Measurements from ENCODE around the gene FRS3.

Gene FRS3

DNA sequence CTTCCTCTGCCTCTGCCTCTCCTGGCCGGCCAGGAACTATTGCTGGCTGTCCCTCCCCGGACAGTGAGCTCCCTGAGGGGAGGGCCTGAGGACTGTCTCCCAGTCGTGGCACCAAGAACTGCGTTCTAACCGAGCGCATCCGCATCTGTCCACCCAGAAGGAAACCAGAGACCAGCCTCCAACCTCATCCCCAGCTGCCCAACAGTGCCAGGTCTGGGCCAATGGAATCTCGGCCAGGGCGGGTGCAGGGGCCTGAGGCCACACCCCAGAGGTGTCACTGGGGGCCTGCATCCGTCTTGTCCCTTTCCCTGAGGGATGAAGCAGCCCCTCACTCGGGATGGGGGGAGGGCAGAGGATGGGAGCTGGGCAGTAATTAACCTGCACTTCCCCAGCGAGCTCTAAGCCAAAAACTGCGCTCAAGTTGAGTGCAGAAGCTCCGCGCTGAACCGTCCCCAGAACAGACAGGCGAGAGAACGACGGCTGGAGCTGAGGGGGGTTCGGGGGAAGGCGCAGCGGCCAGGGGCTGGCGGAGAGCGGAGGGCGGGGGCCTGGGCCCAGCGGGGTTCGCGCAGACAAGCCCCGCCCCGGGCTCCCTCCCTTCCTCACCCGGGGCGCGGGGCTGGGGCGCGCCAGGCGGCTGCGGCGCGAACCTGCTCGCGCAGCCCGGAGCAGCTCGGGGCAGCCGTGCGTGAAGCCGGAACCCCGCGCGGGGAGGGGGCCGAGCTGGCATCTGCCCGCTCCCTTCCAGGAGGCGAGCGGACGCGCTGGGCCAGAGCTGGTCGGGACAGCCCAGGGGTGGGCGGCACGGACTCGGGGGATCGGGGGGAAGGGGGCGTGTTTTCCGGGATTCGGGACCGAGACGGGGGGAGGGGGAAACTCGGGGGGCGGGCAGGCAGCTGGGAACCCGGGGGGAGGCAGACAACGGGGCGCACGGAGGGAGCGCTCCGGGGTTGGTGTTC, 45.7 kb downstream of the FRS3 start (continued):
- TF ChIP-seq ZNF510 (tag by site-specific recombination; IDR thresholded peaks at IDR 0.05; ENCODE audit: insufficient replicate concordance) (no peak), HOXD13 (CRISPR knock-in tag; IDR thresholded peaks at IDR 0.05; ENCODE audit: borderline replicate concordance) (no peak), ZNF610 (tag by site-specific recombination; IDR thresholded peaks at IDR 0.05; ENCODE audit: borderline replicate concordance) (no peak), ZNF292 (tag by site-specific recombination; IDR thresholded peaks at IDR 0.05; ENCODE audit: borderline replicate concordance, low read depth) (no peak), ZNF324 (tag by site-specific recombination; IDR thresholded peaks at IDR 0.05) (no peak), ZNF221 (tag by site-specific recombination; IDR thresholded peaks at IDR 0.05; ENCODE audit: borderline replicate concordance) (no peak), ZNF174 (tag by site-specific recombination; IDR thresholded peaks at IDR 0.05) (no peak), MEIS1 (CRISPR knock-in tag; IDR thresholded peaks at IDR 0.05; ENCODE audit: borderline replicate concordance) (no peak), ZNF366 (tag by site-specific recombination; conservative IDR thresholded peaks at IDR 0.05) (peak; percentile 61; the same call in 1 of the 2 replicates), ZNF747 (tag by site-specific recombination; IDR thresholded peaks at IDR 0.05) (no peak), ZXDB (tag by site-specific recombination; IDR thresholded peaks at IDR 0.05) (peak; percentile 63), KLF9 (tag by site-specific recombination; IDR thresholded peaks at IDR 0.05; ENCODE audit: low read depth) (no peak), IKZF3 (tag by site-specific recombination; IDR thresholded peaks at IDR 0.05) (no peak), ZBTB8A (tag by site-specific recombination; IDR thresholded peaks at IDR 0.05) (peak; percentile 57), ZNF473 (tag by site-specific recombination; IDR thresholded peaks at IDR 0.05) (no peak), REST (tag by site-specific recombination; IDR thresholded peaks at IDR 0.05) (no peak), ZNF48 (tag by site-specific recombination; IDR thresholded peaks at IDR 0.05) (no peak), ZNF670 (tag by site-specific recombination; IDR thresholded peaks at IDR 0.05; ENCODE audit: low read depth) (no peak), ZNF791 (tag by site-specific recombination; IDR thresholded peaks at IDR 0.05) (no peak), ZNF501 (tag by site-specific recombination; IDR thresholded peaks at IDR 0.05) (no peak), ZNF37A (tag by site-specific recombination; IDR thresholded peaks at IDR 0.05) (no peak), KLF8 (tag by site-specific recombination; IDR thresholded peaks at IDR 0.05) (no peak), ZNF677 (tag by site-specific recombination; IDR thresholded peaks at IDR 0.05) (no peak)
- TF ChIP-seq, protein P1, sequence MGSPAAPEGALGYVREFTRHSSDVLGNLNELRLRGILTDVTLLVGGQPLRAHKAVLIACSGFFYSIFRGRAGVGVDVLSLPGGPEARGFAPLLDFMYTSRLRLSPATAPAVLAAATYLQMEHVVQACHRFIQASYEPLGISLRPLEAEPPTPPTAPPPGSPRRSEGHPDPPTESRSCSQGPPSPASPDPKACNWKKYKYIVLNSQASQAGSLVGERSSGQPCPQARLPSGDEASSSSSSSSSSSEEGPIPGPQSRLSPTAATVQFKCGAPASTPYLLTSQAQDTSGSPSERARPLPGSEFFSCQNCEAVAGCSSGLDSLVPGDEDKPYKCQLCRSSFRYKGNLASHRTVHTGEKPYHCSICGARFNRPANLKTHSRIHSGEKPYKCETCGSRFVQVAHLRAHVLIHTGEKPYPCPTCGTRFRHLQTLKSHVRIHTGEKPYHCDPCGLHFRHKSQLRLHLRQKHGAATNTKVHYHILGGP (tag by site-specific recombination; IDR thresholded peaks at IDR 0.05), result no peak
- TF ChIP-seq, protein P2, sequence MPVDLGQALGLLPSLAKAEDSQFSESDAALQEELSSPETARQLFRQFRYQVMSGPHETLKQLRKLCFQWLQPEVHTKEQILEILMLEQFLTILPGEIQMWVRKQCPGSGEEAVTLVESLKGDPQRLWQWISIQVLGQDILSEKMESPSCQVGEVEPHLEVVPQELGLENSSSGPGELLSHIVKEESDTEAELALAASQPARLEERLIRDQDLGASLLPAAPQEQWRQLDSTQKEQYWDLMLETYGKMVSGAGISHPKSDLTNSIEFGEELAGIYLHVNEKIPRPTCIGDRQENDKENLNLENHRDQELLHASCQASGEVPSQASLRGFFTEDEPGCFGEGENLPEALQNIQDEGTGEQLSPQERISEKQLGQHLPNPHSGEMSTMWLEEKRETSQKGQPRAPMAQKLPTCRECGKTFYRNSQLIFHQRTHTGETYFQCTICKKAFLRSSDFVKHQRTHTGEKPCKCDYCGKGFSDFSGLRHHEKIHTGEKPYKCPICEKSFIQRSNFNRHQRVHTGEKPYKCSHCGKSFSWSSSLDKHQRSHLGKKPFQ (tag by site-specific recombination; IDR thresholded peaks at IDR 0.05), result no peak
- TF ChIP-seq, protein P3, sequence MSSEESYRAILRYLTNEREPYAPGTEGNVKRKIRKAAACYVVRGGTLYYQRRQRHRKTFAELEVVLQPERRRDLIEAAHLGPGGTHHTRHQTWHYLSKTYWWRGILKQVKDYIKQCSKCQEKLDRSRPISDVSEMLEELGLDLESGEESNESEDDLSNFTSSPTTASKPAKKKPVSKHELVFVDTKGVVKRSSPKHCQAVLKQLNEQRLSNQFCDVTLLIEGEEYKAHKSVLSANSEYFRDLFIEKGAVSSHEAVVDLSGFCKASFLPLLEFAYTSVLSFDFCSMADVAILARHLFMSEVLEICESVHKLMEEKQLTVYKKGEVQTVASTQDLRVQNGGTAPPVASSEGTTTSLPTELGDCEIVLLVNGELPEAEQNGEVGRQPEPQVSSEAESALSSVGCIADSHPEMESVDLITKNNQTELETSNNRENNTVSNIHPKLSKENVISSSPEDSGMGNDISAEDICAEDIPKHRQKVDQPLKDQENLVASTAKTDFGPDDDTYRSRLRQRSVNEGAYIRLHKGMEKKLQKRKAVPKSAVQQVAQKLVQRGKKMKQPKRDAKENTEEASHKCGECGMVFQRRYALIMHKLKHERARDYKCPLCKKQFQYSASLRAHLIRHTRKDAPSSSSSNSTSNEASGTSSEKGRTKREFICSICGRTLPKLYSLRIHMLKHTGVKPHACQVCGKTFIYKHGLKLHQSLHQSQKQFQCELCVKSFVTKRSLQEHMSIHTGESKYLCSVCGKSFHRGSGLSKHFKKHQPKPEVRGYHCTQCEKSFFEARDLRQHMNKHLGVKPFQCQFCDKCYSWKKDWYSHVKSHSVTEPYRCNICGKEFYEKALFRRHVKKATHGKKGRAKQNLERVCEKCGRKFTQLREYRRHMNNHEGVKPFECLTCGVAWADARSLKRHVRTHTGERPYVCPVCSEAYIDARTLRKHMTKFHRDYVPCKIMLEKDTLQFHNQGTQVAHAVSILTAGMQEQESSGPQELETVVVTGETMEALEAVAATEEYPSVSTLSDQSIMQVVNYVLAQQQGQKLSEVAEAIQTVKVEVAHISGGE (tag by site-specific recombination; conservative IDR thresholded peaks at IDR 0.05; ENCODE audit: low read depth), result no peak
- TF ChIP-seq, protein P4, sequence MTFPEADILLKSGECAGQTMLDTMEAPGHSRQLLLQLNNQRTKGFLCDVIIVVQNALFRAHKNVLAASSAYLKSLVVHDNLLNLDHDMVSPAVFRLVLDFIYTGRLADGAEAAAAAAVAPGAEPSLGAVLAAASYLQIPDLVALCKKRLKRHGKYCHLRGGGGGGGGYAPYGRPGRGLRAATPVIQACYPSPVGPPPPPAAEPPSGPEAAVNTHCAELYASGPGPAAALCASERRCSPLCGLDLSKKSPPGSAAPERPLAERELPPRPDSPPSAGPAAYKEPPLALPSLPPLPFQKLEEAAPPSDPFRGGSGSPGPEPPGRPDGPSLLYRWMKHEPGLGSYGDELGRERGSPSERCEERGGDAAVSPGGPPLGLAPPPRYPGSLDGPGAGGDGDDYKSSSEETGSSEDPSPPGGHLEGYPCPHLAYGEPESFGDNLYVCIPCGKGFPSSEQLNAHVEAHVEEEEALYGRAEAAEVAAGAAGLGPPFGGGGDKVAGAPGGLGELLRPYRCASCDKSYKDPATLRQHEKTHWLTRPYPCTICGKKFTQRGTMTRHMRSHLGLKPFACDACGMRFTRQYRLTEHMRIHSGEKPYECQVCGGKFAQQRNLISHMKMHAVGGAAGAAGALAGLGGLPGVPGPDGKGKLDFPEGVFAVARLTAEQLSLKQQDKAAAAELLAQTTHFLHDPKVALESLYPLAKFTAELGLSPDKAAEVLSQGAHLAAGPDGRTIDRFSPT (tag by site-specific recombination; IDR thresholded peaks at IDR 0.05), result no peak
